ENCODE data around the gene COX6A1.
A peak's percentile ranks its signal among the peaks of the same experiment; 100 is the strongest.
"Not testable (repeated sequence)": the region's sequence is repeated elsewhere in the genome, so short reads cannot be mapped to it uniquely, and the experiment has no call there.

The COX6A1 gene

GRCh38 chr12:120428597-120429229 lies 9.2 kb upstream of the COX6A1 start:
- DNase-seq = no peak

- DNase-seq = no peak
These were observed 8.5 kb upstream of the COX6A1 start for GRCh38 chr12:120429368-120429767.

- DNase-seq = no peak
These were observed 5.0 kb upstream of the COX6A1 start for GRCh38 chr12:120432772-120433525.

GRCh38 chr12:120438495-120439198 lies 734 bp downstream of the COX6A1 start:
- DNase-seq = no peak

GRCh38 chr12:120439646-120440247 lies 1.8 kb downstream of the COX6A1 start:
- no peak for DNase-seq

GRCh38 chr12:120444676-120445075 lies 6.8 kb downstream of the COX6A1 start:
- no peak for DNase-seq

- peak; percentile 44 for DNase-seq
These were observed 8.3 kb downstream of the COX6A1 start, which contains the start of the genes GATC and TRIAP1 for GRCh38 chr12:120445911-120446843. Gene GATC (plus strand): TSS chr12:120446444. CDS start chr12:120446481, 37 bp downstream. Gene TRIAP1 (minus strand): TSS chr12:120446384. CDS start chr12:120446372, 12 bp downstream.

- not testable (repeated sequence) for DNase-seq
These were observed 8.9 kb downstream of the COX6A1 start for GRCh38 chr12:120446844-120447178.

- DNase-seq = no peak
These were observed 10.1 kb downstream of the COX6A1 start for GRCh38 chr12:120447992-120448391.

- not testable (repeated sequence) for DNase-seq
These were observed 14.6 kb downstream of the COX6A1 start for GRCh38 chr12:120452524-120452923.

- DNase-seq = no peak
These were observed 15.3 kb downstream of the COX6A1 start for GRCh38 chr12:120453060-120453750.

- DNase-seq = no peak
These were observed 16.1 kb downstream of the COX6A1 start for GRCh38 chr12:120453977-120454376.

- DNase-seq = no peak
These were observed 17.4 kb downstream of the COX6A1 start for GRCh38 chr12:120455302-120455701.

GRCh38 chr12:120457133-120457532 lies 19.2 kb downstream of the COX6A1 start:
- DNase-seq = no peak

- DNase-seq = no peak
These were observed 22.2 kb downstream of the COX6A1 start for GRCh38 chr12:120460157-120460556.

GRCh38 chr12:120462099-120462640 lies 24.3 kb downstream of the COX6A1 start:
- no peak for DNase-seq

GRCh38 chr12:120463712-120464111 lies 25.8 kb downstream of the COX6A1 start:
- DNase-seq = no peak

- DNase-seq = no peak
These were observed 27.8 kb downstream of the COX6A1 start for GRCh38 chr12:120465756-120466155.

GRCh38 chr12:120466560-120467315 lies 28.8 kb downstream of the COX6A1 start:
- DNase-seq = no peak

- DNase-seq = no peak
These were observed 29.5 kb downstream of the COX6A1 start for GRCh38 chr12:120467439-120467838.
